HEK293T (cell line): ENCODE data around the gene IL1F10.
A peak's percentile ranks its signal among the peaks of the same experiment; 100 is the strongest.

Source experiments
- CTCF ChIA-PET: fragments of 350-600 bp; formaldehyde crosslinking; extraction: SDS; loops from one replicate; lab custom pipeline; 2021; ENCODE audit warnings: antibody characterized with exemption, inconsistent platforms; lab: Yijun Ruan, JAX
- POLR2A ChIA-PET: fragments of 350-600 bp; formaldehyde crosslinking; extraction: SDS; loops from one replicate; lab custom pipeline; 2020; ENCODE audit warnings: antibody characterized with exemption, inconsistent platforms; lab: Yijun Ruan, JAX
- DNase-seq: peaks from one replicate; pipeline ENCODE4 v3.0.0; 2012; ENCODE audit warnings: mixed read lengths; ENCODE audit errors: extremely low spot score
- ARNT ChIP-seq: fragments of 450-650 bp; IDR thresholded peaks from 2 replicates; pipeline ENCODE4 v1.6.1; 2017; ENCODE audit warnings: mild to moderate bottlenecking
- BHLHE40 ChIP-seq: fragments of 450-650 bp; IDR thresholded peaks from 2 replicates; pipeline ENCODE4 v1.6.1; 2016; ENCODE audit warnings: mild to moderate bottlenecking, moderate library complexity, borderline replicate concordance
- CTBP1 ChIP-seq: fragments of 450-650 bp; IDR thresholded peaks from 2 replicates; pipeline ENCODE4 v1.6.1; 2016; ENCODE audit warnings: borderline replicate concordance
- ELF4 ChIP-seq: fragments of 450-650 bp; IDR thresholded peaks from 2 replicates; pipeline ENCODE4 v1.6.1; 2017; ENCODE audit warnings: antibody characterized with exemption
- FOXA1 ChIP-seq: fragments of 450-650 bp; IDR thresholded peaks from 2 replicates; pipeline ENCODE4 v1.6.1; 2016; ENCODE audit warnings: mild to moderate bottlenecking
- FOXK2 ChIP-seq: fragments of 450-650 bp; IDR thresholded peaks from 2 replicates; pipeline ENCODE4 v1.6.1; 2016; ENCODE audit warnings: mild to moderate bottlenecking
- FOXM1 ChIP-seq: fragments of 450-650 bp; IDR thresholded peaks from 2 replicates; pipeline ENCODE4 v1.6.1; 2017; ENCODE audit warnings: mild to moderate bottlenecking, borderline replicate concordance
- HDGF ChIP-seq: fragments of 450-650 bp; IDR thresholded peaks from 2 replicates; pipeline ENCODE4 v1.6.1; 2017; ENCODE audit warnings: antibody characterized with exemption, borderline replicate concordance
- L3MBTL2 ChIP-seq: fragments of 450-650 bp; conservative IDR thresholded peaks from 2 replicates; pipeline ENCODE4 v1.6.1; 2016; ENCODE audit warnings: mild to moderate bottlenecking
- LEF1 ChIP-seq: fragments of 450-650 bp; IDR thresholded peaks from 2 replicates; pipeline ENCODE4 v1.6.1; 2017; ENCODE audit warnings: mild to moderate bottlenecking, borderline replicate concordance
- NFRKB ChIP-seq: fragments of 450-650 bp; IDR thresholded peaks from 2 replicates; pipeline ENCODE4 v1.6.1; 2016; ENCODE audit warnings: mild to moderate bottlenecking, moderate library complexity
- PKNOX1 ChIP-seq: fragments of 450-650 bp; IDR thresholded peaks from 2 replicates; pipeline ENCODE4 v1.6.1; 2016
- SP1 ChIP-seq: fragments of 450-650 bp; IDR thresholded peaks from 2 replicates; pipeline ENCODE4 v1.6.1; 2017
- SUZ12 ChIP-seq: fragments of 450-650 bp; IDR thresholded peaks from 2 replicates; pipeline ENCODE4 v1.6.1; 2016; ENCODE audit warnings: mild to moderate bottlenecking
- TARDBP ChIP-seq: fragments of 450-650 bp; IDR thresholded peaks from 2 replicates; pipeline ENCODE4 v1.6.1; 2016
- ZNF384 ChIP-seq: fragments of 450-650 bp; IDR thresholded peaks from 2 replicates; pipeline ENCODE4 v1.6.1; 2016

The IL1F10 gene

GRCh38 chr2:113076954-113077669 is 9.3 kb downstream of the IL1F10 start:
- ChIA-PET POLR2A (interaction anchor here (1.2 kb wide), 1 partner anchor 122 kb away, joined by 3 read pairs; no protein-coding TSS in a partner anchor), CTCF (interaction anchor here (0.6 kb wide), 1 partner anchor 42 kb away, joined by 3 read pairs; no protein-coding TSS in a partner anchor)
- no peak for DNase-seq
- TF ChIP-seq SP1 (no peak), FOXK2 (no peak), PKNOX1 (no peak), NFRKB (no peak), FOXA1 (no peak), BHLHE40 (no peak), HDGF (no peak), ELF4 (no peak), ZNF384 (no peak), LEF1 (no peak), L3MBTL2 (no peak), TARDBP (no peak), SUZ12 (no peak), FOXM1 (no peak), ARNT (no peak), CTBP1 (no peak)

GRCh38 chr2:113077921-113078320 is 10.2 kb downstream of the IL1F10 start:
- TF ChIP-seq FOXM1: no peak
- TF ChIP-seq L3MBTL2: no peak
- TF ChIP-seq HDGF: no peak
- TF ChIP-seq SUZ12: no peak
- TF ChIP-seq CTBP1: no peak
- ChIA-PET CTCF (interaction anchor here (0.9 kb wide), 1 partner anchor 121 kb away, joined by 4 read pairs; no protein-coding TSS in a partner anchor), POLR2A (interaction anchor here (1.2 kb wide), 1 partner anchor 121 kb away, joined by 3 read pairs; no protein-coding TSS in a partner anchor)
- no peak for DNase-seq

GRCh38 chr2:113078350-113078839 is 10.6 kb downstream of the IL1F10 start:
- CTCF ChIA-PET: interaction anchor here (0.9 kb wide), 1 partner anchor 121 kb away, joined by 4 read pairs; no protein-coding TSS in a partner anchor
- POLR2A ChIA-PET: interaction anchor here (1.2 kb wide), 1 partner anchor 121 kb away, joined by 3 read pairs; no protein-coding TSS in a partner anchor
- DNase-seq: no peak

GRCh38 chr2:113079131-113079530 is 11.4 kb downstream of the IL1F10 start:
- ChIA-PET CTCF (interaction anchor here (0.6 to 2.3 kb wide), 9 partner anchors 11 to 125 kb away, joined by 3 to 31 read pairs (median 6); partner anchors contain the start of gene IL1F10), POLR2A (interaction anchor here (1.9 kb wide), 1 partner anchor 120 kb away, joined by 8 read pairs; no protein-coding TSS in a partner anchor)
- TF ChIP-seq SP1 (no peak), NFRKB (no peak), L3MBTL2 (no peak), SUZ12 (no peak), ELF4 (no peak), FOXM1 (no peak), ARNT (no peak), HDGF (no peak), PKNOX1 (no peak), FOXA1 (no peak), LEF1 (no peak), BHLHE40 (no peak), TARDBP (no peak), FOXK2 (no peak), ZNF384 (no peak)
- no peak for DNase-seq

More at GRCh38 chr2:113078350-113078839, 10.6 kb downstream of the IL1F10 start:
- TF ChIP-seq PKNOX1: no peak
- TF ChIP-seq TARDBP: no peak
- TF ChIP-seq CTBP1: no peak
- TF ChIP-seq L3MBTL2: no peak
- TF ChIP-seq FOXK2: no peak
- no peak for TF ChIP-seq ZNF384
- TF ChIP-seq SUZ12: no peak
- no peak for TF ChIP-seq FOXA1
- TF ChIP-seq LEF1: no peak

GRCh38 chr2:113080134-113080533 is 12.4 kb downstream of the IL1F10 start:
- peak; percentile 65 for DNase-seq
- TF ChIP-seq FOXK2 (no peak), FOXM1 (no peak), HDGF (no peak), SP1 (no peak), BHLHE40 (no peak), CTBP1 (no peak), LEF1 (no peak), PKNOX1 (no peak), TARDBP (no peak), SUZ12 (no peak), L3MBTL2 (no peak), ARNT (no peak), NFRKB (no peak), ELF4 (no peak)
- CTCF ChIA-PET: interaction anchor here (0.6 to 2.3 kb wide), 21 partner anchors 11 to 310 kb away, joined by 3 to 31 read pairs (median 4); partner anchors contain the start of gene IL1F10

More at GRCh38 chr2:113080134-113080533, 12.4 kb downstream of the IL1F10 start:
- POLR2A ChIA-PET: interaction anchor here (1.9 kb wide), 1 partner anchor 119 kb away, joined by 8 read pairs; no protein-coding TSS in a partner anchor
